H9 (cell line): ENCODE results near the gene OCIAD2. TPM values are rescaled to one million over a fixed set of nuclear protein-coding genes. Genes with fewer than 3 reads are reported as not detected.

Experiments used
- DNase-seq: peaks from one replicate; pipeline ENCODE4 v3.0.0-alpha.2; 2017
- H2AFZ ChIP-seq: one replicate; pipeline ENCODE4 v1.6.1; 2013; ENCODE audit warnings: mild to moderate bottlenecking, low read length, control low read depth, moderate library complexity
- H2AK5ac ChIP-seq: 2 replicates; pipeline ENCODE4 v1.6.1; 2013; ENCODE audit warnings: low read length, control low read depth, mixed read lengths; ENCODE audit not compliant: insufficient read length
- H2BK120ac ChIP-seq: one replicate; pipeline ENCODE4 v1.6.1; 2013; ENCODE audit warnings: low read depth, mild to moderate bottlenecking, low read length, control low read depth, inconsistent platforms; ENCODE audit not compliant: poor library complexity, severe bottlenecking
- H2BK12ac ChIP-seq: 2 replicates; pipeline ENCODE4 v1.6.1; 2013; ENCODE audit warnings: low read length, control low read depth, mixed read lengths, low read depth; ENCODE audit not compliant: insufficient read length
- H2BK15ac ChIP-seq: 2 replicates; pipeline ENCODE4 v1.6.1; 2013; ENCODE audit warnings: low read depth, low read length, control low read depth
- H2BK20ac ChIP-seq: one replicate; pipeline ENCODE4 v1.6.1; 2013; ENCODE audit warnings: low read depth, mild to moderate bottlenecking, low read length, control low read depth, inconsistent platforms; ENCODE audit not compliant: poor library complexity, severe bottlenecking
- H2BK5ac ChIP-seq: 2 replicates; pipeline ENCODE4 v1.6.1; 2013; ENCODE audit warnings: low read length, control low read depth, mixed read lengths; ENCODE audit not compliant: insufficient read length
- H3K14ac ChIP-seq: 2 replicates; pipeline ENCODE4 v1.6.1; 2013; ENCODE audit warnings: low read length, control low read depth; ENCODE audit not compliant: insufficient read depth
- H3K18ac ChIP-seq: 2 replicates; pipeline ENCODE4 v1.6.1; 2013; ENCODE audit warnings: low read depth, mild to moderate bottlenecking, mixed read lengths, low read length, control low read depth; ENCODE audit not compliant: insufficient read length
- H3K23ac ChIP-seq: 2 replicates; pipeline ENCODE4 v1.6.1; 2013; ENCODE audit warnings: low read length, control low read depth, mixed read lengths, low read depth; ENCODE audit not compliant: insufficient read length
- H3K23me2 ChIP-seq: 2 replicates; pipeline ENCODE4 v1.6.1; 2013; ENCODE audit warnings: low read depth, mild to moderate bottlenecking, mixed read lengths, low read length, control low read depth; ENCODE audit not compliant: insufficient read length, poor library complexity, severe bottlenecking
- H3K27ac ChIP-seq: 2 replicates; pipeline ENCODE4 v1.5.1; 2013; ENCODE audit warnings: low read length, control low read depth, mixed read lengths, low read depth; ENCODE audit not compliant: insufficient read length
- H3K27me3 ChIP-seq: 2 replicates; pipeline ENCODE4 v1.6.1; 2013; ENCODE audit warnings: low read length, control low read depth, inconsistent platforms; ENCODE audit not compliant: insufficient read depth
- H3K4ac ChIP-seq: 2 replicates; pipeline ENCODE4 v1.6.1; 2013; ENCODE audit warnings: low read depth, mild to moderate bottlenecking, control low read depth, inconsistent platforms, low read length, moderate library complexity
- H3K4me1 ChIP-seq: 2 replicates; pipeline ENCODE4 v1.6.1; 2013; ENCODE audit warnings: low read length, control low read depth, inconsistent platforms; ENCODE audit not compliant: insufficient read depth
- H3K4me2 ChIP-seq: 2 replicates; pipeline ENCODE4 v1.6.1; 2013; ENCODE audit warnings: low read length, control low read depth, mixed read lengths; ENCODE audit not compliant: insufficient read length, insufficient read depth
- H3K56ac ChIP-seq: 2 replicates; pipeline ENCODE4 v1.6.1; 2013; ENCODE audit warnings: low read depth, mild to moderate bottlenecking, mixed read lengths, low read length, control low read depth; ENCODE audit not compliant: insufficient read length
- H3K79me1 ChIP-seq: 2 replicates; pipeline ENCODE4 v1.6.1; 2013; ENCODE audit warnings: low read depth, mild to moderate bottlenecking, moderate library complexity, low read length, control low read depth, inconsistent platforms; ENCODE audit not compliant: insufficient read depth, poor library complexity, severe bottlenecking
- H3K79me2 ChIP-seq: 2 replicates; pipeline ENCODE4 v1.6.1; 2013; ENCODE audit warnings: low read length, control low read depth, inconsistent platforms; ENCODE audit not compliant: insufficient read depth
- H3K9ac ChIP-seq: 2 replicates; pipeline ENCODE4 v1.6.1; 2013; ENCODE audit warnings: low read length, control low read depth, mixed read lengths; ENCODE audit not compliant: insufficient read length; ENCODE audit errors: extremely low read depth
- H3K9me3 ChIP-seq: one replicate; pipeline ENCODE4 v1.6.1; 2013; ENCODE audit warnings: low read depth, low read length, inconsistent platforms; ENCODE audit not compliant: control insufficient read depth
- H3T11ph ChIP-seq: one replicate; pipeline ENCODE4 v1.6.1; 2013; ENCODE audit warnings: mild to moderate bottlenecking, low read length, control low read depth, inconsistent platforms
- H4K20me1 ChIP-seq: one replicate; pipeline ENCODE4 v1.6.1; 2013; ENCODE audit not compliant: control insufficient read depth, insufficient read length, insufficient read depth
- H4K5ac ChIP-seq: 2 replicates; pipeline ENCODE4 v1.6.1; 2013; ENCODE audit warnings: low read depth, mild to moderate bottlenecking, mixed read lengths, low read length, control low read depth; ENCODE audit not compliant: insufficient read length
- H4K8ac ChIP-seq: replicated peaks from 2 replicates; pipeline ENCODE4 v1.6.1; 2013; ENCODE audit warnings: low read length, control low read depth, mixed read lengths, low read depth; ENCODE audit not compliant: insufficient read length
- H4K91ac ChIP-seq: 2 replicates; pipeline ENCODE4 v1.6.1; 2013; ENCODE audit warnings: low read depth, mild to moderate bottlenecking, moderate library complexity, mixed read lengths, low read length, control low read depth; ENCODE audit not compliant: insufficient read length
- H3K27ac Mint-ChIP-seq, 3 experiments: 2 replicates in 2 of 3; 3 replicates in 1 of 3; pipeline ENCODE4 v1.8.0; 2020 to 2021; ENCODE audit warnings: mixed read lengths in 3 of 3, mild to moderate bottlenecking in 1 of 3, moderate library complexity in 1 of 3
- H3K27me3 Mint-ChIP-seq: 2 replicates; pipeline ENCODE4 v1.8.0; 2021; ENCODE audit warnings: low read depth, mild to moderate bottlenecking, moderate library complexity, mixed read lengths
- H3K36me3 Mint-ChIP-seq, 3 experiments: 2 replicates in 2 of 3; 3 replicates in 1 of 3; pipeline ENCODE4 v1.8.0; 2020 to 2021; ENCODE audit warnings: low read depth in 3 of 3, mixed read lengths in 3 of 3; ENCODE audit not compliant: insufficient read depth in 1 of 3
- H3K4me1 Mint-ChIP-seq, 2 experiments: 2 replicates each; pipeline ENCODE4 v1.8.0; 2020; ENCODE audit warnings: mixed read lengths in 2 of 2
- H3K4me3 Mint-ChIP-seq, 2 experiments: 2 replicates in 1 of 2; 3 replicates in 1 of 2; pipeline ENCODE4 v1.8.0; 2020 to 2021; ENCODE audit warnings: mild to moderate bottlenecking in 2 of 2, mixed read lengths in 2 of 2, moderate library complexity in 1 of 2
- H3K9me3 Mint-ChIP-seq, 2 experiments: 2 replicates in 1 of 2; 3 replicates in 1 of 2; pipeline ENCODE4 v1.8.0; 2020; ENCODE audit warnings: mild to moderate bottlenecking in 2 of 2, mixed read lengths in 2 of 2, moderate library complexity in 1 of 2
- WGBS: extraction: QIAGEN DNeasy Blood & Tissue Kit; methylation state at CpG from one replicate; pipeline ENCODE4 v1.1.7; 2013; ENCODE audit warnings: missing lambda C conversion rate, low lambda C conversion rate, mixed read lengths; ENCODE audit not compliant: insufficient read length; ENCODE audit errors: extremely low coverage; 5-methylcytosine and 5-hydroxymethylcytosine counted together
- total RNA-seq: library from RNA; stranded (reverse); gene quantifications from 2 replicates; pipeline ENCODE4 v1.2.1, GENCODE V29; 2021
- TF ChIP-seq, protein P1 (sequence below): fragments of 200-600 bp; sonication (generic); conservative IDR thresholded peaks from 3 replicates; pipeline ENCODE4 v1.8.0; 2021; ENCODE audit warnings: antibody characterized with exemption, mild to moderate bottlenecking

Gene OCIAD2
- total RNA-seq, 1 experiment from 2014 or later, result 108 TPM

GRCh38 chr4:48905363-48906015 lies 1.1 kb downstream of the OCIAD2 start:
- Histone ChIP-seq H3K9me3 (no peaks in the 10 kb centered on the region), H3K4me2 (peak overlapping the region; percentile 78), H2AFZ (no peak overlapping the region), H3K56ac (no peak overlapping the region), H2BK120ac (no peak overlapping the region), H3K18ac (no peak overlapping the region), H4K5ac (no peak overlapping the region), H3K27me3 (no peaks in the 10 kb centered on the region), H2BK15ac (no peak overlapping the region), H3K79me1 (no peaks in the 10 kb centered on the region), H2BK5ac (no peak overlapping the region), H3K23me2 (peaks cover 13% of the 10 kb centered on the region), H3K14ac (peak overlapping the region; percentile 95), H3K27ac (no peak overlapping the region), H4K8ac (no peak overlapping the region), H3K4me1 (peaks cover 4% of the 10 kb centered on the region), H2AK5ac (no peak overlapping the region), H3T11ph (no peak overlapping the region), H3K4ac (no peak overlapping the region), H3K79me2 (peaks cover 4% of the 10 kb centered on the region; the same call in 1 of the 2 replicates), H3K9ac (peak overlapping the region; percentile 66), H3K23ac (no peak overlapping the region), H2BK12ac (no peak overlapping the region), H2BK20ac (no peak overlapping the region), H4K91ac (no peak overlapping the region), H4K20me1 (no peaks in the 10 kb centered on the region)
- Mint-ChIP-seq H3K4me3 (peak overlapping the region; percentile 87 to 88), H3K9me3 (no peaks in the 10 kb centered on the region; a peak in 1 of 5 replicates), H3K4me1 (peaks cover 8 to 18% of the 10 kb centered on the region in 2 experiments), H3K27me3 (no peaks in the 10 kb centered on the region; the same call in 1 of the 2 replicates), H3K36me3 (peaks cover 12 to 30% (median 18%) of the 10 kb centered on the region in 3 experiments; a peak in 5 of 7 replicates), H3K27ac (peak overlapping the region in 1 of 3 experiments; percentile 53; a peak in 2 of 7 replicates)
- no CpG with 5 or more reads among the region's 9 CpGs for WGBS
- no peak for DNase-seq
- TF ChIP-seq, protein P1, sequence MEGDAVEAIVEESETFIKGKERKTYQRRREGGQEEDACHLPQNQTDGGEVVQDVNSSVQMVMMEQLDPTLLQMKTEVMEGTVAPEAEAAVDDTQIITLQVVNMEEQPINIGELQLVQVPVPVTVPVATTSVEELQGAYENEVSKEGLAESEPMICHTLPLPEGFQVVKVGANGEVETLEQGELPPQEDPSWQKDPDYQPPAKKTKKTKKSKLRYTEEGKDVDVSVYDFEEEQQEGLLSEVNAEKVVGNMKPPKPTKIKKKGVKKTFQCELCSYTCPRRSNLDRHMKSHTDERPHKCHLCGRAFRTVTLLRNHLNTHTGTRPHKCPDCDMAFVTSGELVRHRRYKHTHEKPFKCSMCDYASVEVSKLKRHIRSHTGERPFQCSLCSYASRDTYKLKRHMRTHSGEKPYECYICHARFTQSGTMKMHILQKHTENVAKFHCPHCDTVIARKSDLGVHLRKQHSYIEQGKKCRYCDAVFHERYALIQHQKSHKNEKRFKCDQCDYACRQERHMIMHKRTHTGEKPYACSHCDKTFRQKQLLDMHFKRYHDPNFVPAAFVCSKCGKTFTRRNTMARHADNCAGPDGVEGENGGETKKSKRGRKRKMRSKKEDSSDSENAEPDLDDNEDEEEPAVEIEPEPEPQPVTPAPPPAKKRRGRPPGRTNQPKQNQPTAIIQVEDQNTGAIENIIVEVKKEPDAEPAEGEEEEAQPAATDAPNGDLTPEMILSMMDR, result peak; percentile 43; the same call in 2 of the 3 replicates
